ENCODE measurements around the gene CDC7.
"Not testable (repeated sequence)": the region's sequence is repeated elsewhere in the genome, so short reads cannot be mapped to it uniquely, and the experiment has no call there.

DNA sequence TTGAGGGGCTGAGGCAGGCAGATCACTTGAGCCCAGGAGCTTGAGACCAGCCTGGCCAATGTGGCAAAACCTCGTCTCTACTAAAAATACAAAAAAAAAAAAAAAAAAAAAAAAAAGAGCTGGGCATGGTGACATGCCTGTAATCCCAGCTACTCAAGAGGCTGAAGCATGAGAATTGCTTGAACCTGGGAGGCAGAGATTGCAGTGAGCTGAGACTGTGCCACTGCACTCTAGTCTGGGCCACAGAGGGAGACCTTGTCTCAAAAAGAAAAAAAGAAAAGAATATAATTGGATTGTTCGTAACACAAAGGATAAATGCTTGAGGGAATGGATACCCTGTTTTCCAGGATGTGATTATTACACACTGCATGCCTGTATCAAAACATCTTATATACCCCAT is 18.5 kb downstream of the CDC7 start:
- TF ChIP-seq, protein P1, sequence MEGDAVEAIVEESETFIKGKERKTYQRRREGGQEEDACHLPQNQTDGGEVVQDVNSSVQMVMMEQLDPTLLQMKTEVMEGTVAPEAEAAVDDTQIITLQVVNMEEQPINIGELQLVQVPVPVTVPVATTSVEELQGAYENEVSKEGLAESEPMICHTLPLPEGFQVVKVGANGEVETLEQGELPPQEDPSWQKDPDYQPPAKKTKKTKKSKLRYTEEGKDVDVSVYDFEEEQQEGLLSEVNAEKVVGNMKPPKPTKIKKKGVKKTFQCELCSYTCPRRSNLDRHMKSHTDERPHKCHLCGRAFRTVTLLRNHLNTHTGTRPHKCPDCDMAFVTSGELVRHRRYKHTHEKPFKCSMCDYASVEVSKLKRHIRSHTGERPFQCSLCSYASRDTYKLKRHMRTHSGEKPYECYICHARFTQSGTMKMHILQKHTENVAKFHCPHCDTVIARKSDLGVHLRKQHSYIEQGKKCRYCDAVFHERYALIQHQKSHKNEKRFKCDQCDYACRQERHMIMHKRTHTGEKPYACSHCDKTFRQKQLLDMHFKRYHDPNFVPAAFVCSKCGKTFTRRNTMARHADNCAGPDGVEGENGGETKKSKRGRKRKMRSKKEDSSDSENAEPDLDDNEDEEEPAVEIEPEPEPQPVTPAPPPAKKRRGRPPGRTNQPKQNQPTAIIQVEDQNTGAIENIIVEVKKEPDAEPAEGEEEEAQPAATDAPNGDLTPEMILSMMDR (IDR thresholded peaks at IDR 0.05; ENCODE audit: low read depth, low read length, poor library complexity, severe bottlenecking): not testable (repeated sequence)
- TF ChIP-seq EZH2phosphoT487 (IDR thresholded peaks at IDR 0.05; ENCODE audit: borderline replicate concordance, low read length): not testable (repeated sequence)
